HL-60 (cell line): ENCODE results near the gene SHISA2.

Experiments used
- CTCF ChIP-seq: IDR thresholded peaks from one replicate; pipeline ENCODE4 v1.5.1; 2011; ENCODE audit warnings: low read length, control low read depth, inconsistent platforms; ENCODE audit not compliant: insufficient read depth
- GABPA ChIP-seq: IDR thresholded peaks from 2 replicates; pipeline ENCODE4 v1.6.1; 2012; ENCODE audit warnings: low read depth
- POLR2AphosphoS5 ChIP-seq: IDR thresholded peaks from 2 replicates; pipeline ENCODE4 v1.6.1; 2012; ENCODE audit warnings: low read depth
- REST ChIP-seq: IDR thresholded peaks from 2 replicates; pipeline ENCODE4 v1.6.1; 2012; ENCODE audit warnings: low read depth; ENCODE audit not compliant: insufficient replicate concordance
- SPI1 ChIP-seq: IDR thresholded peaks from 2 replicates; pipeline ENCODE4 v1.6.1; 2012; ENCODE audit warnings: low read depth, mild to moderate bottlenecking, borderline replicate concordance

GRCh38 chr13:26011208-26011573 lies 40.6 kb downstream of the SHISA2 start:
- TF ChIP-seq CTCF (no peak), POLR2AphosphoS5 (no peak), GABPA (no peak), REST (no peak), SPI1 (no peak)
